IPS-20b (cell line): ENCODE measurements around the gene POC5.
A peak's percentile ranks its signal among the peaks of the same experiment; 100 is the strongest.
"Not testable (repeated sequence)": the region's sequence is repeated elsewhere in the genome, so short reads cannot be mapped to it uniquely, and the experiment has no call there.

Source experiments
- H3K27ac ChIP-seq: one replicate; pipeline ENCODE4 v1.5.1; 2013; ENCODE audit warnings: low read length
- H3K27me3 ChIP-seq: 2 replicates; pipeline ENCODE4 v1.6.1; 2013; ENCODE audit warnings: mild to moderate bottlenecking, low read length, inconsistent platforms; ENCODE audit not compliant: insufficient read depth
- H3K36me3 ChIP-seq: 2 replicates; pipeline ENCODE4 v1.6.1; 2013; ENCODE audit warnings: low read depth, mild to moderate bottlenecking, inconsistent platforms, low read length, moderate library complexity; ENCODE audit not compliant: insufficient read depth
- H3K4me1 ChIP-seq: 2 replicates; pipeline ENCODE4 v1.6.1; 2013; ENCODE audit warnings: mild to moderate bottlenecking, control low read depth, inconsistent platforms, low read length, moderate library complexity; ENCODE audit not compliant: insufficient read depth
- H3K4me3 ChIP-seq: 2 replicates; pipeline ENCODE4 v1.5.1; 2013; ENCODE audit warnings: mild to moderate bottlenecking, low read length, inconsistent platforms
- H3K9ac ChIP-seq: 2 replicates; pipeline ENCODE4 v1.6.1; 2013; ENCODE audit warnings: low read depth, mild to moderate bottlenecking, inconsistent platforms, low read length, moderate library complexity
- H3K9me3 ChIP-seq: 2 replicates; pipeline ENCODE4 v1.6.1; 2013; ENCODE audit warnings: mild to moderate bottlenecking, low read depth, low read length, inconsistent platforms; ENCODE audit not compliant: insufficient read depth

POC5 gene

GRCh38 chr5:75727931-75728330, 10.7 kb upstream of the POC5 start:
- Histone ChIP-seq H3K4me3 (no peak overlapping the region), H3K4me1 (no peaks in the 10 kb centered on the region), H3K27me3 (no peaks in the 10 kb centered on the region), H3K9ac (no peak overlapping the region), H3K36me3 (no peaks in the 10 kb centered on the region), H3K27ac (no peak overlapping the region), H3K9me3 (no peaks in the 10 kb centered on the region; the same call in 1 of the 2 replicates)

- H3K36me3 ChIP-seq, H3K27ac ChIP-seq, H3K4me1 ChIP-seq, H3K9me3 ChIP-seq, H3K27me3 ChIP-seq, H3K4me3 ChIP-seq, H3K9ac ChIP-seq: not testable (repeated sequence)
Observed at GRCh38 chr5:75726224-75726623, 9.0 kb upstream of the POC5 start.

- no peaks in the 10 kb centered on the region for H3K27me3 ChIP-seq
- H3K27ac ChIP-seq, result no peak overlapping the region
- H3K9ac ChIP-seq, result no peak overlapping the region
- H3K4me1 ChIP-seq, result no peaks in the 10 kb centered on the region
- H3K4me3 ChIP-seq, result no peak overlapping the region
- no peaks in the 10 kb centered on the region for H3K36me3 ChIP-seq
- H3K9me3 ChIP-seq, result no peaks in the 10 kb centered on the region; the same call in 1 of the 2 replicates
Observed at GRCh38 chr5:75723378-75723777, 6.1 kb upstream of the POC5 start.

- no peak overlapping the region for H3K9ac ChIP-seq
- H3K36me3 ChIP-seq, result no peaks in the 10 kb centered on the region
- H3K9me3 ChIP-seq, result no peaks in the 10 kb centered on the region; the same call in 1 of the 2 replicates
- no peak overlapping the region for H3K4me3 ChIP-seq
- H3K27me3 ChIP-seq, result no peaks in the 10 kb centered on the region
- H3K27ac ChIP-seq, result no peak overlapping the region
- no peaks in the 10 kb centered on the region for H3K4me1 ChIP-seq
Observed at GRCh38 chr5:75721573-75721972, 4.3 kb upstream of the POC5 start.

GRCh38 chr5:75720882-75721281, 3.6 kb upstream of the POC5 start:
- H3K4me3 ChIP-seq, result no peak overlapping the region
- H3K27ac ChIP-seq, result no peak overlapping the region
- peaks cover 2% of the 10 kb centered on the region; the same call in 1 of the 2 replicates for H3K4me1 ChIP-seq
- no peak overlapping the region for H3K9ac ChIP-seq
- no peaks in the 10 kb centered on the region; the same call in 1 of the 2 replicates for H3K9me3 ChIP-seq
- H3K27me3 ChIP-seq, result no peaks in the 10 kb centered on the region
- no peaks in the 10 kb centered on the region for H3K36me3 ChIP-seq

- Histone ChIP-seq H3K27me3 (no peaks in the 10 kb centered on the region), H3K9ac (peak overlapping the region; percentile 87), H3K9me3 (no peaks in the 10 kb centered on the region), H3K27ac (peak overlapping the region; percentile 90), H3K4me1 (peaks cover 2% of the 10 kb centered on the region; the same call in 1 of the 2 replicates), H3K36me3 (peaks cover 14% of the 10 kb centered on the region), H3K4me3 (peak overlapping the region; percentile 96)
Observed at GRCh38 chr5:75716715-75717081, 539 bp downstream of the POC5 start.

- Histone ChIP-seq H3K36me3 (peaks cover 35% of the 10 kb centered on the region), H3K27ac (no peak overlapping the region), H3K4me3 (no peak overlapping the region), H3K9ac (no peak overlapping the region), H3K9me3 (no peaks in the 10 kb centered on the region), H3K4me1 (peaks cover 2% of the 10 kb centered on the region; the same call in 1 of the 2 replicates), H3K27me3 (no peaks in the 10 kb centered on the region)
Observed at GRCh38 chr5:75712091-75712490, 5.1 kb downstream of the POC5 start.

- Histone ChIP-seq H3K4me1 (peaks cover 2% of the 10 kb centered on the region; the same call in 1 of the 2 replicates), H3K9ac (no peak overlapping the region), H3K4me3 (no peak overlapping the region), H3K27me3 (no peaks in the 10 kb centered on the region), H3K27ac (no peak overlapping the region), H3K36me3 (peaks cover 35% of the 10 kb centered on the region), H3K9me3 (no peaks in the 10 kb centered on the region)
Observed at GRCh38 chr5:75711151-75711550, 6.1 kb downstream of the POC5 start.

- Histone ChIP-seq H3K9me3 (no peaks in the 10 kb centered on the region), H3K27me3 (no peaks in the 10 kb centered on the region), H3K4me3 (no peak overlapping the region), H3K9ac (no peak overlapping the region), H3K36me3 (peaks cover 35% of the 10 kb centered on the region), H3K4me1 (no peaks in the 10 kb centered on the region), H3K27ac (no peak overlapping the region)
Observed at GRCh38 chr5:75710637-75711036, 6.6 kb downstream of the POC5 start.

- no peak overlapping the region for H3K9ac ChIP-seq
- H3K9me3 ChIP-seq, result no peaks in the 10 kb centered on the region
- H3K27ac ChIP-seq, result no peak overlapping the region
- H3K4me3 ChIP-seq, result no peak overlapping the region
- H3K27me3 ChIP-seq, result no peaks in the 10 kb centered on the region
- no peaks in the 10 kb centered on the region for H3K4me1 ChIP-seq
- peaks cover 40% of the 10 kb centered on the region for H3K36me3 ChIP-seq
Observed at GRCh38 chr5:75707911-75708509, 9.2 kb downstream of the POC5 start.

- Histone ChIP-seq H3K4me1 (no peaks in the 10 kb centered on the region), H3K4me3 (no peak overlapping the region), H3K27me3 (no peaks in the 10 kb centered on the region), H3K9me3 (no peaks in the 10 kb centered on the region), H3K9ac (no peak overlapping the region), H3K36me3 (peaks cover 46% of the 10 kb centered on the region), H3K27ac (no peak overlapping the region)
Observed at GRCh38 chr5:75706775-75707174, 10.5 kb downstream of the POC5 start.

GRCh38 chr5:75706016-75706415, 11.2 kb downstream of the POC5 start:
- H3K27me3 ChIP-seq, result no peaks in the 10 kb centered on the region
- H3K9ac ChIP-seq, result no peak overlapping the region
- H3K36me3 ChIP-seq, result peaks cover 48% of the 10 kb centered on the region
- H3K9me3 ChIP-seq, result no peaks in the 10 kb centered on the region
- no peak overlapping the region for H3K27ac ChIP-seq
- no peaks in the 10 kb centered on the region for H3K4me1 ChIP-seq
- no peak overlapping the region for H3K4me3 ChIP-seq
